ENCODE data around the gene PKD2.

The PKD2 gene

GRCh38 chr4:88007304-88008121 lies at the start of gene PKD2:
Gene PKD2 (plus strand): TSS chr4:88007635. CDS start chr4:88007734, 99 bp downstream.
- DNase-seq (ENCODE audit: low spot score) = peak; percentile 80

GRCh38 chr4:87961993-87962392 lies 45.4 kb upstream of the PKD2 start:
- peak; percentile 41 for DNase-seq (ENCODE audit: low spot score)

GRCh38 chr4:87962398-87963146 lies 44.9 kb upstream of the PKD2 start:
- no peak for DNase-seq (ENCODE audit: low spot score)

GRCh38 chr4:87965501-87965975 lies 41.9 kb upstream of the PKD2 start:
- DNase-seq (ENCODE audit: low spot score) = no peak

- no peak for DNase-seq (ENCODE audit: low spot score)
These were observed 41.3 kb upstream of the PKD2 start for GRCh38 chr4:87966095-87966496.

- no peak for DNase-seq (ENCODE audit: low spot score)
These were observed 40.2 kb upstream of the PKD2 start for GRCh38 chr4:87967193-87967592.

GRCh38 chr4:87970121-87970520 lies 37.3 kb upstream of the PKD2 start:
- no peak for DNase-seq (ENCODE audit: low spot score)

- no peak for DNase-seq (ENCODE audit: low spot score)
These were observed 35.6 kb upstream of the PKD2 start for GRCh38 chr4:87971866-87972265.

- peak; percentile 64 for DNase-seq (ENCODE audit: low spot score)
These were observed 33.9 kb upstream of the PKD2 start for GRCh38 chr4:87973283-87974169.

- DNase-seq (ENCODE audit: low spot score) = no peak
These were observed 32.5 kb upstream of the PKD2 start for GRCh38 chr4:87974856-87975462.

- no peak for DNase-seq (ENCODE audit: low spot score)
These were observed 32.0 kb upstream of the PKD2 start, which contains the start of gene SPP1 for GRCh38 chr4:87975466-87975865. Gene SPP1 (plus strand): TSS chr4:87975714. CDS start chr4:87976896, 1,182 bp downstream.

GRCh38 chr4:87977521-87978278 lies 29.7 kb upstream of the PKD2 start:
- DNase-seq (ENCODE audit: low spot score) = no peak

GRCh38 chr4:87978681-87979080 lies 28.8 kb upstream of the PKD2 start:
- DNase-seq (ENCODE audit: low spot score) = no peak

GRCh38 chr4:87979810-87980209 lies 27.6 kb upstream of the PKD2 start:
- DNase-seq (ENCODE audit: low spot score) = no peak

GRCh38 chr4:87981486-87981885 lies 25.9 kb upstream of the PKD2 start:
- DNase-seq (ENCODE audit: low spot score) = no peak

GRCh38 chr4:87982036-87982435 lies 25.4 kb upstream of the PKD2 start:
- no peak for DNase-seq (ENCODE audit: low spot score)

- no peak for DNase-seq (ENCODE audit: low spot score)
These were observed 24.9 kb upstream of the PKD2 start for GRCh38 chr4:87982446-87983010.

GRCh38 chr4:87983996-87984395 lies 23.4 kb upstream of the PKD2 start:
- DNase-seq (ENCODE audit: low spot score) = no peak

GRCh38 chr4:87985097-87985886 lies 22.1 kb upstream of the PKD2 start:
- DNase-seq (ENCODE audit: low spot score) = peak; percentile 37

GRCh38 chr4:87985887-87986200 lies 21.6 kb upstream of the PKD2 start:
- DNase-seq (ENCODE audit: low spot score) = no peak
